K562 (cell line): ENCODE measurements around the gene APP.

Experiments used
- ATF2 ChIP-seq: sonication (generic); formaldehyde crosslinking; IDR thresholded peaks from 2 replicates; pipeline ENCODE4 v1.8.1; 2022; ENCODE audit warnings: missing genetic modification reagents
- ATF3 ChIP-seq, 2 experiments: fragments of 450-650 bp in 1 of 2; sonication (generic) in 1 of 2; formaldehyde crosslinking in 1 of 2; IDR thresholded peaks in 1 of 2; conservative IDR thresholded peaks in 1 of 2; 2 replicates each; pipeline versions ENCODE4 v1.6.1 to v1.8.1; 2016 to 2023; ENCODE audit warnings: mild to moderate bottlenecking in 2 of 2, moderate library complexity in 2 of 2, inconsistent platforms in 1 of 2, missing genetic modification reagents in 1 of 2
- CTCF ChIP-seq, 3 experiments: IDR thresholded peaks in 2 of 3; conservative IDR thresholded peaks in 1 of 3; 2 replicates each; pipeline ENCODE4 v1.5.1; 2011 to 2012; ENCODE audit warnings: low read length in 3 of 3, mild to moderate bottlenecking in 3 of 3, control low read depth in 2 of 3, improper control_type of control experiment in 1 of 3, inconsistent platforms in 1 of 3, low read depth in 1 of 3, mixed read lengths in 1 of 3, moderate library complexity in 1 of 3; ENCODE audit not compliant: insufficient read depth in 2 of 3
- HMGXB4 ChIP-seq: sonication (generic); formaldehyde crosslinking; IDR thresholded peaks from 2 replicates; pipeline ENCODE4 v1.8.1; 2023; ENCODE audit warnings: mild to moderate bottlenecking, missing genetic modification reagents
- POLR2A ChIP-seq: fragments of 450-650 bp; conservative IDR thresholded peaks from 2 replicates; pipeline ENCODE4 v1.6.1; 2016
- POLR2AphosphoS5 ChIP-seq: IDR thresholded peaks from 2 replicates; pipeline ENCODE4 v1.6.1; 2011; ENCODE audit warnings: mild to moderate bottlenecking, low read depth, low read length, moderate library complexity; ENCODE audit not compliant: control insufficient read depth, insufficient read depth
- RAD21 ChIP-seq, 2 experiments: fragments of 250-450 bp in 1 of 2; fragments of 450-650 bp in 1 of 2; sonication (Bioruptor Pico) in 1 of 2; formaldehyde crosslinking in 1 of 2; IDR thresholded peaks in 1 of 2; conservative IDR thresholded peaks in 1 of 2; 2 replicates each; pipeline versions ENCODE4 v1.4.0 to v1.8.0; 2020 to 2022; ENCODE audit warnings: mild to moderate bottlenecking in 2 of 2, moderate library complexity in 1 of 2
- YY1 ChIP-seq, 3 experiments: IDR thresholded peaks; 2 replicates each; pipeline ENCODE4 v1.6.1; 2011; ENCODE audit warnings: low read length in 2 of 3, mild to moderate bottlenecking in 2 of 3, moderate library complexity in 2 of 3, borderline replicate concordance in 1 of 3, control low read depth in 1 of 3, low read depth in 1 of 3; ENCODE audit not compliant: insufficient read depth in 3 of 3, insufficient replicate concordance in 2 of 3, control insufficient read depth in 1 of 3, insufficient read length in 1 of 3; ENCODE audit errors: extremely low read depth in 1 of 3
- ZNF12 ChIP-seq: sonication (generic); formaldehyde crosslinking; IDR thresholded peaks from 2 replicates; pipeline ENCODE4 v1.4.0; 2020; ENCODE audit warnings: mild to moderate bottlenecking, missing genetic modification reagents
- ZNF140 ChIP-seq: fragments of 250-450 bp; sonication (Bioruptor Pico); IDR thresholded peaks from 2 replicates; pipeline ENCODE4 v1.8.0; 2021; ENCODE audit warnings: moderate library complexity, mild to moderate bottlenecking, inconsistent platforms
- ZNF24 ChIP-seq: fragments of 450-650 bp; IDR thresholded peaks from 2 replicates; pipeline ENCODE4 v1.6.1; 2016
- ZNF324 ChIP-seq: fragments of 250-450 bp; sonication (Bioruptor Pico); IDR thresholded peaks from 2 replicates; pipeline ENCODE4 v1.4.0; 2020; ENCODE audit warnings: mild to moderate bottlenecking
- TF ChIP-seq, protein P1 (sequence below): conservative IDR thresholded peaks from 2 replicates; pipeline ENCODE4 v1.6.1; 2011; ENCODE audit warnings: low read depth, mild to moderate bottlenecking, low read length; ENCODE audit not compliant: control insufficient read depth

GRCh38 chr21:25909341-25909740 lies 261.2 kb downstream of the APP start:
- TF ChIP-seq RAD21 (CRISPR knock-in tag; conservative IDR thresholded peaks at IDR 0.05 in 1 of 2, IDR thresholded peaks at IDR 0.05 in 1 of 2) (no peak), HMGXB4 (CRISPR knock-in tag) (no peak), ZNF140 (CRISPR knock-in tag) (no peak), ATF3 (IDR thresholded peaks at IDR 0.05) (no peak), ATF3 (CRISPR knock-in tag; conservative IDR thresholded peaks at IDR 0.05) (no peak), CTCF (IDR thresholded peaks at IDR 0.05 in 2 of 3, conservative IDR thresholded peaks at IDR 0.05 in 1 of 3; ENCODE audit: insufficient read depth in 2 of 3, low read depth in 1 of 3, low read length in 3 of 3) (no peak), YY1 (IDR thresholded peaks at IDR 0.05; ENCODE audit: borderline replicate concordance in 1 of 3, control insufficient read depth in 1 of 3, extremely low read depth in 1 of 3, insufficient read depth in 3 of 3, insufficient read length in 1 of 3, insufficient replicate concordance in 2 of 3, low read depth in 1 of 3, low read length in 2 of 3) (no peak), ZNF24 (no peak), ZNF324 (CRISPR knock-in tag) (no peak), POLR2A (no peak), ATF2 (CRISPR knock-in tag) (no peak), ZNF12 (CRISPR knock-in tag) (no peak), POLR2AphosphoS5 (no peak)
- TF ChIP-seq, protein P1, sequence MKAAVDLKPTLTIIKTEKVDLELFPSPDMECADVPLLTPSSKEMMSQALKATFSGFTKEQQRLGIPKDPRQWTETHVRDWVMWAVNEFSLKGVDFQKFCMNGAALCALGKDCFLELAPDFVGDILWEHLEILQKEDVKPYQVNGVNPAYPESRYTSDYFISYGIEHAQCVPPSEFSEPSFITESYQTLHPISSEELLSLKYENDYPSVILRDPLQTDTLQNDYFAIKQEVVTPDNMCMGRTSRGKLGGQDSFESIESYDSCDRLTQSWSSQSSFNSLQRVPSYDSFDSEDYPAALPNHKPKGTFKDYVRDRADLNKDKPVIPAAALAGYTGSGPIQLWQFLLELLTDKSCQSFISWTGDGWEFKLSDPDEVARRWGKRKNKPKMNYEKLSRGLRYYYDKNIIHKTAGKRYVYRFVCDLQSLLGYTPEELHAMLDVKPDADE: no peak
